Body of pancreas (tissue), 4 donors: ENCODE measurements around the gene RBBP8NL.

Source experiments
- CTCF ChIP-seq, 7 experiments: fragments of 450-650 bp in 4 of 7; fragments of 200-600 bp in 3 of 7; sonication (generic) in 3 of 7; IDR thresholded peaks; one replicate each; pipeline ENCODE4 v1.5.1; 2016 to 2019; ENCODE audit warnings: antibody characterized with exemption in 7 of 7
- POLR2A ChIP-seq, 3 donors: fragments of 450-650 bp; IDR thresholded peaks; one replicate each; pipeline ENCODE4 v1.6.1; 2016; ENCODE audit warnings: antibody characterized with exemption in 3 of 3, mild to moderate bottlenecking in 2 of 3

GRCh38 chr20:62436692-62437091 lies 9.4 kb upstream of the RBBP8NL start:
- TF ChIP-seq CTCF (IDR thresholded peaks at IDR 0.05), result no peak
- TF ChIP-seq POLR2A (IDR thresholded peaks at IDR 0.05), result no peak
